ES-I3 (cell line): ENCODE results near the gene ERH.

Source experiments
- H3K36me3 ChIP-seq: 2 replicates; pipeline ENCODE4 v1.6.1; 2013; ENCODE audit warnings: mild to moderate bottlenecking, low read length, control low read depth, moderate library complexity; ENCODE audit not compliant: insufficient read depth
- H3K4me1 ChIP-seq: 2 replicates; pipeline ENCODE4 v1.6.1; 2013; ENCODE audit warnings: mild to moderate bottlenecking, control low read depth, low read length; ENCODE audit not compliant: insufficient read depth
- H3K9ac ChIP-seq: 2 replicates; pipeline ENCODE4 v1.6.1; 2013; ENCODE audit warnings: low read depth, mild to moderate bottlenecking, low read length, moderate library complexity
- H3K9me3 ChIP-seq: 2 replicates; pipeline ENCODE4 v1.6.1; 2013; ENCODE audit warnings: mild to moderate bottlenecking, low read length, moderate library complexity; ENCODE audit not compliant: control insufficient read depth, insufficient read depth

ERH gene

DNA sequence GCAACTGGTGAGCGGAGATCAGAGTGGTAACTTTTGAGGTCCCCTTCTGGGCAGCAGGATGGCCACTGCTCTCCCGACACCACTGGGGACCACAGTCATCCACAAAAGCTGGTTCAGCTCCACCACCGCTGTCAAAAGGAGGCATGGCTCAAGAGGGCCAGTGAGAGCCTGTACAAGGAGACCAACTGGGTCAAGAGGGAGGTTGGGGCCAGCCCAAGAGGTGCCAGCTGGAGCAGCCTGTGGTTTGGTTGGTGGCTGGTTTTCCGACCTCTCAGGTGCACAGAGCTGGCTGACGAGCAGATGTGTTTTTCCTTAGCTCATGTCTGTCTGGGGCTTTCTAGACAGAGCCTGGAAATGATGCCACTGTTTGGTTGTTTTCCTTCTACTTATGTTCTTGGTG, 60.1 kb downstream of the ERH start:
- Histone ChIP-seq H3K36me3 (no peaks in the 10 kb centered on the region), H3K9ac (no peak overlapping the region)

DNA sequence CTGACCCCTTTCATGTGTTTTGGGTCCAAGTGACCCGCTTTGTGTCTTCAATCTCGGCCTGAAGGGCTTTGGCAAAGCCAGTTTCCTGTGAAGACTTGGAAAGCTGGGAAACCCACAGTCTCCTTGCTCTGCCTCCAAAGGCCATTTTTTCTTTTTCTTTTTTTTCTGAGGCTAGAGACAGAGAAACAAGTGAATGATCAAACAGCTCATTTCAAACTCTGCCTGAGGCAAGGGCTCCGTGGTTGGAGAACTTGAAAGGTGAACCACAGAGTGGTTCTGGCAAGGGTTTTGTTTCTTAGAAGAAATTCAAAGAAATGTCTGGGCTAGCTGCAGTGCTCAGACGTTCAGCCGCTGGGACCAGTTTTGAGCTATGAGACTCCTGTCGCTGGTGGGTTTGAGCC, 62.7 kb downstream of the ERH start:
- Histone ChIP-seq H3K9ac (no peak overlapping the region), H3K9me3 (no peaks in the 10 kb centered on the region), H3K4me1 (0 out of 2 replicates have a peak, but pooled peaks cover 8% of the 10 kb centered on the region), H3K36me3 (no peaks in the 10 kb centered on the region)

More for the DNA sequence above, 60.1 kb downstream of the ERH start:
- H3K9me3 ChIP-seq: no peaks in the 10 kb centered on the region
- 0 out of 2 replicates have a peak, but pooled peaks cover 8% of the 10 kb centered on the region for H3K4me1 ChIP-seq

DNA sequence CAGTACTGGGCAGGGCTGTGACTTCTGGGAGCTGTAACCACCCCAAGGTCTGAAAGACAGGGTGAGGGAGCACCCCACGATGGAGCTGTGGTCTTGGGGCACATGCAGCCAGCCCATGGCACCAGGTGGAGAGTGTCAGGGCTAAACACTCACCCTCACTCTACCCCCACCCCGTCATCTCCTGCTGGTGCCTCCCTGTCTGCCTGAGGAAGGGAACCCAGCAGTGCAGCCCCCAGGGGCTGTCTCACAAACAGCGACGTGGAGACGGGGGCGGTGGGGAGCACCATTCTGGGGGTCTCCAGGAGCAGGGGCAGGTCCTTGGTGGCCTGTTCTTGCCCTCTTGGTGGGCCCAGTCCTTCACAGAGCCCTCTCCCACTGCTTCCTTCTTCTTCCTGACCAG, 63.5 kb downstream of the ERH start:
- Histone ChIP-seq H3K36me3 (no peaks in the 10 kb centered on the region), H3K9me3 (no peaks in the 10 kb centered on the region), H3K4me1 (0 out of 2 replicates have a peak, but pooled peaks cover 8% of the 10 kb centered on the region), H3K9ac (no peak overlapping the region)

DNA sequence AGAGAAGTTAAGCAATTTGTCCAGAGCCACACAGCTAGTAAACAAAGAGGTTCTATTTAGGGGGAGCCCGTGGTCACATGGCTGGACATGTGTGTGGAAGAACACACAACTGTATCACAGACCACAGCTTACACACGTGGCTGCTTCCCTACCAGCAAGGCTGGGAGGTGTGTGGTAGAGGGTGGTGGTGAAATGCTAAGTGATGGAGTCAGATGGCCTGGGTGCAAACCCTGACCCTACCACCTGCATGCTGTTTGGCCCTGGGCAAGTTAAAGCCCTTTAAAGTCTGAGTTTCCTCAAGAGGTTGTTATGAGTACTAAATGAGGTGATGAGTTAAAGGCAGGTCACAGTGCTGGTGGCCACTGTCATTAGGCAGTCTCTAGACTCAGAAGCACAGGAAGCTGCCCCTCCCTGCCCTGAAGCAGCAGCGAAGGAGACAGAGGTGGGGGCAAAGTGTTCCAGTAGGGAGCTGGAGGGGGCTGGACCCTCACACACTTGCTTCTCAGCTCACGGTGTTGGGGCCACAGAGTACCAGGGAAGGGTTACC, 64.2 kb downstream of the ERH start:
- H3K4me1 ChIP-seq: 0 out of 2 replicates have a peak, but pooled peaks cover 8% of the 10 kb centered on the region
- no peaks in the 10 kb centered on the region for H3K36me3 ChIP-seq
- H3K9me3 ChIP-seq: no peaks in the 10 kb centered on the region
- H3K9ac ChIP-seq: no peak overlapping the region

DNA sequence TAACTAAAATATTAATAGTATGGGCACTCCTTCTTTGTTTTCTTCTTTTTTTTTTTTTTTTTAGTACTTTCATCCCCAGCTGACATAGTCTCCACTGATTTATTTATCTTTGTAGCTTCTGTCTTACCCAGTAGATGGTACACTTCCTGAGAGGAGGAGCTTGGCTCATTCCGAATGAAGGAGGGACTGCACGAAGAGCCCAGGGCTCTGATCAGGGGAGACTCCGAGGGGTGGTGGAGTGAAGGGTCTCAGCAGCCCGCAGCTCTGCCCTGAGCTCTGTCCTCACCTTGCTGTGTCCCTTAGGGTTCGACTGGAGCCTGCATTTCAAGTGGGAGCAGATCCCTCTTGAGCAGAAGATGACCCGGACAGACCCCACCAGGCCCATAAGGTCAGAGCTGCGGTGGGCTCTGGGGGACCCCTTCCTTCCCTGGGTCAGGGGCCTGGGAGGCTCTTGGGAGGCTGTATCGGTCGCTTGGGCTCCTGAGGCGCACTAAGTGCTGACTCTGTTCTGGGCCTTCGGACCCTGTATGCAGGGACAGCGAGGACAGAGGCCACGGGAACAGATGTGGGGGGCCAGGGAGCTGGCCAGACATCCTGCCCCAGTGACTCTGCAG, 65.2 kb downstream of the ERH start:
- Histone ChIP-seq H3K4me1 (0 out of 2 replicates have a peak, but pooled peaks cover 8% of the 10 kb centered on the region), H3K9ac (no peak overlapping the region), H3K36me3 (no peaks in the 10 kb centered on the region), H3K9me3 (no peaks in the 10 kb centered on the region)

DNA sequence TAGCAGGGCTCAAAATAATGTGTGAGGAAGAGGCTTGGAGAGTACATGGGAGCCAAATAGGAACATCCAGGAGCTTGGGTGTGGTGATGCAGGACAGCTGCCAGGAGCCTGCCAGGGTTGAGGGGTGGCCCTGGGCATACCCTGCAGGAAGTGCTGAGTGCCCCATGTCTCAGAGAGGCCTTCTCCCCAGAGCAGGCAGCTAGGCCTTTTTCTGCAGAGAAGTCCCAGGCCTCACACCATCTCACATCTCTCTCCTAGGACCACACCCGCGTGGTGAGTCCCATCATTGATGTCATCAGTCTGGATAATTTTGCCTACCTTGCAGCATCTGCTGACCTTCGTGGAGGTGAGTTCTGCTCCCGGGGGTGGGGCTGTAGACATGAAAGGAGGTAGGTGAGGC, 66.9 kb downstream of the ERH start:
- Histone ChIP-seq H3K9me3 (no peaks in the 10 kb centered on the region), H3K36me3 (no peaks in the 10 kb centered on the region), H3K9ac (no peak overlapping the region), H3K4me1 (0 out of 2 replicates have a peak, but pooled peaks cover 8% of the 10 kb centered on the region)
